DMS53 (cell line): ENCODE results near the gene EPOP.

ENCODE experiments used
- DNase-seq: peaks from one replicate; lab custom pipeline; 2025; lab: John Stamatoyannopoulos, UW

The EPOP gene

GRCh38 chr17:38705803-38706504, 31.2 kb upstream of the EPOP start:
- DNase-seq: peak; percentile 50

DNA sequence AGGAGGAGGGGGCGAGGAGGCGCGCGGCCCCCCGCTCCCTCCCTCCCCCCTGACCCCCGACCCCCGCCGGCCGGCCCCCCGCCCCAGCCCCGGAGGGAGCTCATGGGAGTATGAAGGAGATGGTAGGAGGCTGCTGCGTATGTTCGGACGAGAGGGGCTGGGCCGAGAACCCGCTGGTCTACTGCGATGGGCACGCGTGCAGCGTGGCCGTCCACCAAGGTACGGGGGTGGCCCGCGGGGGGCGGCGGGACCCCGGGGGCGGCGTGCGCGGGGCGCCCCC, 30.7 kb upstream of the EPOP start:
- peak; percentile 58 for DNase-seq

GRCh38 chr17:38704606-38705522, 30.1 kb upstream of the EPOP start, which contains the start of gene MLLT6:
MLLT6 (plus strand) TSS chr17:38705273; CDS start chr17:38705633, 360 bp downstream.
- DNase-seq: peak; percentile 90

DNA sequence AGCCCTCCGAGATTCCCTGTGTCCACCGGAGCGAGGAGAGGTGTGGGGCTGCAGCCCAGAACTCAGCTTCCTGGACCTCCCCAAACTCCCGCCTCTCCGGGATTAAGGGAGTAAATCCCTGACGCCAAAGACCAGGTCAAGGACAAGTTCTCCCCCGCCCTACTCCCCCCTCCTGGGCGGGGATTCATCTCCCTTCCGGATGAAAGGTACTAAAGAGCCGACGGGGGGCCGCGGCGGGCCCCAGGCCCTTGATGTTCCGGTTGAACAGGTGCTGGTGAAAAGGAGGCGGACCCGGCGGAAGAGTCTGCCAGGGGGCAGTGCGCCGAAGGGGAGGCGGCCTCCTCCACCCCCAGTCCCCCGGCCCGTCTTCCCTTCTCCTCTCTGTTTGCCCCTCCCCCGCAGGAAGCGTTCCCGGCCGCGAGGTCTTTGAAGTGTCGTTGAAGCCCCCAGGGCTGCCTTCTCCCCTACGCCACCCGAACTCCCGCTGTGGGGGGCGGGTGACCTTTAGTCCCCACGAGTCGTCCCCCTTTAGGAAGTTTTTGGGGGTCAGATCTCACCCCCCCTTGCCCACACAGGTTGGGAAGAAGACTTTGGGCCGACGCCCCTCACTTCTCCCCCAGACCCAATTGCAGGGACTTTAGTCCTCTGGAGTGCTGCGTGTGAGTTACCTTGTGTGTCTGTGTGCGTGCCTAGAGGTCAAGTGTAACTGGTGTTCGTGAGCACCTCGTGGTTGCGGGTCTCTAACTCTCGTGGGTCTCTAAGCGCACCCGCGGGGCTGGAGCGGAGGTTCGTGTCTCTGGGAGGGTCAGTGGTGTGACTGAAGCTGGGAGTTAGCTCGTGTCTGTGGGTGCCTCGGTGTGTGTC, 29.2 kb upstream of the EPOP start:
- peak; percentile 98 for DNase-seq

GRCh38 chr17:38702916-38703741, 28.4 kb upstream of the EPOP start:
- DNase-seq: peak; percentile 63

DNA sequence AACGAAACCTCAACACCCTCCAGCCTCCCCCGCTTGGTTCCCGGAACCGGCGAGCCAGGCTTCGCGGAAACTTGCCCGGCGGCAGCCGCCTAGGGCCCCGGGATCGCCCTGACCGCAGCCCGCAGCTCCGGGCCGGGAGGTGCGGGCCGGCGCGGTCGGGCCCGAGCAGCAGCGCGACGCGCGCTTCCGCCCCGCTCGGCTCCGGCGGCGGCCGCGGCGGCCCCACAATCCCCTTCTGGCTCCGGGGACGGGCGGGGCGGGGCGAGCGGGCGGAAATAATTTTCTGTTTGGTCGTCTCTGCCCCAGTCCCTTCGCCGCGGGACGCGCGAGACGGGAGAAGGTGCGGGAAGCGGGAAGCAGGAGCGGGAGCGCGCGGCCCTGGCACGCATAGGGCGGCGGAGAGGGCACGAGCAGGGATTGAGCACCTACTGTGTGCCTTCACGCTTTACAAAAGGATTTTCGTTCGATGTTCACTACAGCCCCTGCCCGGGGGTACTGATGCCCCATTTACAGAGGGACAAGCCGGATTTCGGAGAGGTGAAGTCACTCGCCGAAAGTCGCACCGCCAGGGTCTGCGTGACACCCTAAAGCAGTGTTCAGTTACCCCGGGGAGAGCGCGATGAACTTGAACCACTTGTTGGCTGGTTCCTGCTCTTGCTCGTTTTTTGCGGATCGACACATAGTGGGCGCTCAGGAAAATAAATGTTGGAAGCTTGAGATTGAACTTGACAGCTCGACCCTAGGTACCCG, 27.6 kb upstream of the EPOP start:
- peak; percentile 95 for DNase-seq

DNA sequence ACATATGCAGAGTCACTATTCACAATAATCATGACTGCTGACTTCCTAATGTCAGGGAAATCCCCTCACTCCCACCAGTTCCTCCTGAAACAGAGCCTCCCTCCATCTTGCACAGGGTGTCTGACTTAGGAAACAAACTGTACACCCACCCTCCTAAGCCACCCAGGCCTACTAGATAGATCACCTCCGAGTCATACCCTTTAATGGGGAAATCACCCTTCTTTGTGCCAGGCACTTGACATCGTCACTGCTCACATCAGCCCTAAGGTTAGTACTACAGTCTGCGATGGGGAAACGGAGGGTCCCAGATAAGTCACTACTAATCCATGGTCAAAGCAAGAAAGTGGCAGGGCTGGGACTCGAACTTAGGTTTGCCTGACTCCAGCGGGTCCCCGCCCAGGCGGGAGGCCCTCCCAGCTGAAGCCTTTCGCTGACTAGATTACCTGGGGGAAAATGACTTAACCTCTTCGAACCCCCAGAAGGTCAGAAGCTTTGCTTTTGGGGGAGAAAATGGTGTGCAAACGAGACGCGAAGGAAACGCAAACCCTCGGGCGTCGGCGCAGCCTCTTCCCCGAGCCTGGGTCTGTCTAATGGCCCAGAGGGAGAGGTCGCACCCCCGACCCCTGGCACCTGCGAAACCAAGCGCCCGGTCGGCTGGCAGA, 26.9 kb upstream of the EPOP start:
- DNase-seq: no peak

- no peak for DNase-seq
Measured at GRCh38 chr17:38698760-38699159, 24.0 kb upstream of the EPOP start.

- DNase-seq: peak; percentile 72
Measured at GRCh38 chr17:38697061-38697820, 22.5 kb upstream of the EPOP start.

GRCh38 chr17:38693700-38694329, 19.1 kb upstream of the EPOP start:
- DNase-seq: no peak

DNA sequence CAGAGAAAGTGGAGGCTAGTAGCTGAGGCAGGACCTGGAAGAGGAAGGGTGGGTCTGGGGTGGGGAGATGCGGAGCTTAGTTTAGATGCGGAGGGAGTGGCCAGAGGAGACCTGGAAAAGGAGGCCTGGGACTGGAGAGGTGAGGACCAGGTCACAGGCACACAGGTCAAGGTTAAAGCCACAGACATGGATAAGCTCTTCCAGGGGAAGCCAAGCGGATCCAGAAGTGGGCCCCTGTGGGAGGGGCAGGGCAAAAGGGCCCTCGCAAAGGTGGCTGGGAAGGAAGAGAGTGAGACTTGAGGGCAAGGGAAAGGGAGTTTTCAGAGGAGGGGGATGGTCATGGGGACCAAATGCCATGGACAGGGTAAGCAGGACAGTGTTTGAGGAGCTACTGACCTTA, 16.4 kb upstream of the EPOP start:
- DNase-seq: no peak

GRCh38 chr17:38690386-38690785, 15.6 kb upstream of the EPOP start:
- DNase-seq: no peak

GRCh38 chr17:38687286-38687685, 12.5 kb upstream of the EPOP start:
- DNase-seq: no peak

DNA sequence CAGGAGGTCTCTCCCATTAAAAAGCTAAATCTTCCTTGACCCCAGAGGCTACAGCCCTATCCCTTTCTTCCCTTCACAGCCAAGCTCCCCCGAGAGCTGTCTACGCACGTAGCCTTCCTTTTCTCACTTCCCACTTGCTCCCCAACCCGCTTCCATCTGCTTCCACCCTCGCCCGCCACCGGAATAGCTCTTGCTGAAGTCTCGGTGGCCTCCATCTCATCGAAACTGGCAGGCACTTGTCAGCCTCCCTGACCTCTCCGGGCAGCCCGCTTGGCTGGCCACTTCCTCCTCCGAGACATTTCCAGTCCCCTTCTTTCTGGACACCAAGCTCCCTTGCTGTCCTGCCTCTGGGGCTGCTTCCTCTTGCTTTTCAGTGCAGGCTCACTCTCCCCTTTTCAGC, 10.7 kb upstream of the EPOP start:
- DNase-seq: no peak

DNA sequence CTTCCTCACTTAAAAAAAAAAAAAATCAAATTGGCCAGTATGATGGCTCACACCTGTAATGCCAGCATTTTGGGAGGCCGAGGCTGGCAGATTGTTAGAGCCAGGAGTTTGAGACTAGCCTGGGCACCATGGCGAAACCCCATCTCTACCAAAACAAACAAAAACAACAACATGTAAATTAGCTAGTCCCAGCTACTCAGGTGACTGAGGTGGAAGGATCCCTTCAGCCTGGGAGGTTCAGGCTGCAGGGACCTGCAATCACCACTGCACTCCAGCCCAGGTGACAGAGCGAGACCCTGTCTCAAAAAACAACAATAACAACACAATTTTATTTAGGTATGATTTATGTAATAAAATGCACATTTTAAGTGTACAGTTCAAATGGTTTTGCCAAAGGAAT, 6.3 kb upstream of the EPOP start:
- no peak for DNase-seq

DNA sequence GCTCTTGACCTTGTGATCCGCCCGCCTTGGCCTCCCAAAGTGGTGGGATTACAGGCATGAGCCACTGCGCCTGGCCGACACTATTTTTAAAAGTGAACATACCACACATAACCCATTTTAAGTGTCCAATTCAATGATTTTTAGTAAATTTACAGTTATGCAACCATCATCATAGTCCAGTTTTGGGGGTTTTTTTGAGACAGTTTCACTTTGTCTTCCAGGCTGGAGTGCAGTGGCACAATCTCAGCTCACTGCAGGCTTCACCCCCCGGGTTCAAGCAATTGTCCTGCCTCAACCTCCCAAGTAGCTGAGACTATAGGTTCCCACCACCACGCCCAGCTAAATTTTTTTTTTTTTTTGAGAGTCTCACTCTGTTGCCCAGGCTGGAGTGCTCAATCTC, 3.1 kb upstream of the EPOP start:
- no peak for DNase-seq

DNA sequence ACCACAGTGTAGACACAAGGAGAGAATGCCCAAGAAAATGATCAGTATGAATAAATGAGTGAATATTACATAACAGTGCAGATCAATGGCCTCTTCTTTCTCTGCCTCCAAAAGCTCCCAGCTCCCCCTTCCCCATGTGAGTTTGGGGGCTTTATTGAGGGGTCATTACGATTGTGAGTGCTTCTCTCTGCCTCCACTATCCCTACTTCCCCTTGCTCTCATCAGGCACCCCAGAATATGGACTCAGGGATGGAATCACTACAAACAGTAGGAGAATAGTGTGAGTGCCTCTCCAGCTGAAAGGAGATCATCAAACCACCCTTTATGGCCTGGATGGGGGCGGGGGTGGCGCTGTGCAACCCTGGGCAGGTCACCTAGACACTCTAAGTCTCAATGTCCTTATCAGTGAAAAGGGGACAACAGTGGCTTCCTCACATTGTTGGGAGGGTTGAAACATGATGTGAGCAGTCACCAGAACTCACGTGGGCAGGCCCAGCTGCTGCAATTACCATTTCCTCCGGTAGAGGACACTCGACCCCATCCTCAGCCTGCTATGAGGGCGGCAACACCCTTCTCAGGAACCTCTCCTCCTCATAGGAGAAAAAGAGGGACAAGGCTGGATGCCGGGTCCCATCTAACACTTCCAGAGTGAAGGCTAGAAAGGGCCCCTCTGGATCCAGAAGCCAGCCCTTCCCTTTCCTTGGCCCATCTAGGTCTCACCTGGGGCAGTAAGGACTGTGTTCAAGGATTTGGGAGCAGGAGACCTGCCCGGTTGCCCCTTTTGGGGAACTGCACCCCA, 2.1 kb upstream of the EPOP start:
- peak; percentile 89 for DNase-seq
